Panc1 (cell line): ENCODE measurements around the gene DNAH3.

Experiments
- CTCF ChIP-seq: fragments of 450-650 bp; IDR thresholded peaks from 2 replicates; pipeline ENCODE4 v1.5.1; 2017; ENCODE audit warnings: mild to moderate bottlenecking
- POLR2AphosphoS5 ChIP-seq: IDR thresholded peaks from 2 replicates; pipeline ENCODE4 v1.6.1; 2012; ENCODE audit warnings: mild to moderate bottlenecking, low read depth, low read length, moderate library complexity
- TCF7L2 ChIP-seq: IDR thresholded peaks from 2 replicates; pipeline ENCODE4 v1.6.1; 2011; ENCODE audit warnings: mild to moderate bottlenecking, low read depth, low read length, inconsistent platforms

- TF ChIP-seq CTCF (no peak), TCF7L2 (no peak), POLR2AphosphoS5 (no peak)
These were observed 78.9 kb downstream of the DNAH3 start for GRCh38 chr16:21071741-21072140.
